H1 (cell line): ENCODE measurements around the gene PRKCD. TPM values are rescaled to one million over a fixed set of nuclear protein-coding genes. Genes with fewer than 3 reads are reported as not detected.

Experiments used
- CEBPB ChIP-seq: IDR thresholded peaks from 2 replicates; pipeline ENCODE4 v1.6.1; 2012; ENCODE audit warnings: low read depth, low read length
- FOSL1 ChIP-seq: IDR thresholded peaks from 2 replicates; pipeline ENCODE4 v1.6.1; 2011; ENCODE audit warnings: mild to moderate bottlenecking, low read depth, low read length, moderate library complexity; ENCODE audit not compliant: insufficient read depth
- JUN ChIP-seq: IDR thresholded peaks from 2 replicates; pipeline ENCODE4 v1.6.1; 2011; ENCODE audit warnings: low read depth, mild to moderate bottlenecking, improper control_type of control experiment, low read length
- SAP30 ChIP-seq: fragments of 300-600 bp; sonication (generic); IDR thresholded peaks from 2 replicates; pipeline ENCODE4 v1.7.1; 2012; ENCODE audit warnings: low read length, moderate library complexity, mild to moderate bottlenecking, inconsistent platforms; ENCODE audit not compliant: insufficient read depth, insufficient replicate concordance
- YY1 ChIP-seq: IDR thresholded peaks from 2 replicates; pipeline ENCODE4 v1.6.1; 2011; ENCODE audit warnings: low read depth, mild to moderate bottlenecking, low read length
- polyA plus RNA-seq, 7 experiments: library from polyadenylated mRNA; depleted of rRNA in 3 of 7; stranded (reverse) in 5 of 7; unstranded in 2 of 7; fragments of >200 nt in 5 of 7; fragments of 200-250 nt in 2 of 7; gene quantifications; 1 replicate in 5 of 7; 2 replicates in 1 of 7; 4 replicates in 1 of 7; pipeline versions ENCODE4 v1.2.1 to v1.2.3, GENCODE V29; 2011 to 2013; ENCODE audit warnings: missing spikeins in 2 of 7, mixed read lengths in 2 of 7
- total RNA-seq: library from RNA; stranded (reverse); fragmentation: NEBNext Ultra II Directional; extraction: Animal tissue kit (Norgen Biotek cat#: 25700); gene quantifications from 2 replicates; pipeline ENCODE4 v1.2.1, GENCODE V29; 2021
- TF ChIP-seq, protein P1 (sequence below): IDR thresholded peaks from 2 replicates; pipeline ENCODE4 v1.6.1; 2012; ENCODE audit warnings: low read length, inconsistent platforms
- TF ChIP-seq, protein P2 (sequence below): IDR thresholded peaks from 2 replicates; pipeline ENCODE4 v1.6.1; 2011; ENCODE audit warnings: low read length, improper control_type of control experiment

PRKCD gene
- total and polyA plus RNA-seq, 2 of the 8 experiments (the other 6 are each of a cell fraction or from before 2014, with no cell fraction given), result 22.6 to 23.9 TPM

DNA sequence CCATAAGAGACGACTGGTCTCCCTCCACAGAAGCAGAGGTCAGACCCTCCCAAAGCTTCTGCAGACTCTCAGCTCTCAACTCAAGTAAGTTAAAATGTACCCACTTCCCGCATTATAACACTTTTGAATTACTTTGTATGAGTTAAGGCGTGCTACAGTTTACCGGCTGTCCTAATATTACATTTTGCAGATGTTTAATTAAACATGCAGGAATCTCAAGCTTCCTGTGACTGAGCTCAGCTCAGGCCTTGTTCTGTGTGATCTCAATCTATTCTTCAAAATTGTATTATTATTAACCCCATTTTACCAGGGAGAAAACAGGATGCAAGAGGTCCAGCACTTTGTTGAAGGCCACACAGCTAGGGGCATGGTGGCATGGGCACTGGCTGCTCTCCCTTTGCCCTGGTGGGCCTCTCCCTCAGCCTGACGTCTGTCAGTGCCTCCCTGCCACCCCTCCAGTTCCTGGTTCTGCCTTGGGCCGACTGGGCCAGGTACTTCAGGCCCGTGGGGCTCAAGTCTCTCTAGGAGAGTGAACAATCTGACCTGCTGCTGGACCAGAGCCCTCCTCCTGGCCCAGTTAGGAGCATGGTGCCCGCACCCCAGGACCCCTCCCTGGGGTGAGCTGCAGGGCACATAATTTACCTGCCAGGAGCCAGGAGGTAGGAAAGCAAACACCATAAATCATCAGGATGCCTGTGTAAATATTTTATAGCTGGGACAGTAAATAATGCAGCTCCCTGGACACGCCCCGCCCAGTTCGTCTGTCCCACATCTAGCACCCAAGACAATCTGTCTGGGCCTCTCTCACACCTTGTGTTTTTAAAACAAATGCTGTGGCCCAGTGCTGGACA is 15.9 kb upstream of the PRKCD start (continued):
- TF ChIP-seq SAP30 (no peak), YY1 (no peak), FOSL1 (no peak), JUN (no peak), CEBPB (no peak)
- TF ChIP-seq, protein P1, sequence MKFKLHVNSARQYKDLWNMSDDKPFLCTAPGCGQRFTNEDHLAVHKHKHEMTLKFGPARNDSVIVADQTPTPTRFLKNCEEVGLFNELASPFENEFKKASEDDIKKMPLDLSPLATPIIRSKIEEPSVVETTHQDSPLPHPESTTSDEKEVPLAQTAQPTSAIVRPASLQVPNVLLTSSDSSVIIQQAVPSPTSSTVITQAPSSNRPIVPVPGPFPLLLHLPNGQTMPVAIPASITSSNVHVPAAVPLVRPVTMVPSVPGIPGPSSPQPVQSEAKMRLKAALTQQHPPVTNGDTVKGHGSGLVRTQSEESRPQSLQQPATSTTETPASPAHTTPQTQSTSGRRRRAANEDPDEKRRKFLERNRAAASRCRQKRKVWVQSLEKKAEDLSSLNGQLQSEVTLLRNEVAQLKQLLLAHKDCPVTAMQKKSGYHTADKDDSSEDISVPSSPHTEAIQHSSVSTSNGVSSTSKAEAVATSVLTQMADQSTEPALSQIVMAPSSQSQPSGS, result no peak
- TF ChIP-seq, protein P2, sequence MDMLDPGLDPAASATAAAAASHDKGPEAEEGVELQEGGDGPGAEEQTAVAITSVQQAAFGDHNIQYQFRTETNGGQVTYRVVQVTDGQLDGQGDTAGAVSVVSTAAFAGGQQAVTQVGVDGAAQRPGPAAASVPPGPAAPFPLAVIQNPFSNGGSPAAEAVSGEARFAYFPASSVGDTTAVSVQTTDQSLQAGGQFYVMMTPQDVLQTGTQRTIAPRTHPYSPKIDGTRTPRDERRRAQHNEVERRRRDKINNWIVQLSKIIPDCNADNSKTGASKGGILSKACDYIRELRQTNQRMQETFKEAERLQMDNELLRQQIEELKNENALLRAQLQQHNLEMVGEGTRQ, result no peak
- TF ChIP-seq, all 59 proteins: peak for 0
